ENCODE data around the gene OSMR. TPM values are rescaled to one million over a fixed set of nuclear protein-coding genes. Genes with fewer than 3 reads are reported as not detected.

Gene OSMR
- total RNA-seq, 1 donor from 2014 or later: 61.6 TPM

GRCh38 chr5:38905516-38905915, 59.7 kb downstream of the OSMR start:
- Histone ChIP-seq H3K27me3 (ENCODE audit: low read depth) (no peaks in the 10 kb centered on the region), H3K9me3 (no peaks in the 10 kb centered on the region), H3K4me3 (no peak overlapping the region), H3K27ac (no peak overlapping the region), H3K4me1 (no peaks in the 10 kb centered on the region), H3K36me3 (peaks cover 55% of the 10 kb centered on the region)
- ATAC-seq: no peak
- DNase-seq: no peak
- TF ChIP-seq CTCF (IDR thresholded peaks at IDR 0.05): no peak
- intact Hi-C loops (cut with DNase I): no loop called here

GRCh38 chr5:38906503-38906902, 60.7 kb downstream of the OSMR start:
- ATAC-seq (no peak), DNase-seq (no peak)
- intact Hi-C loops (cut with DNase I): no loop called here
- no peak for TF ChIP-seq CTCF (IDR thresholded peaks at IDR 0.05)
- Histone ChIP-seq H3K27me3 (ENCODE audit: low read depth) (no peaks in the 10 kb centered on the region), H3K9me3 (no peaks in the 10 kb centered on the region), H3K4me1 (no peaks in the 10 kb centered on the region), H3K4me3 (no peak overlapping the region), H3K36me3 (peaks cover 55% of the 10 kb centered on the region), H3K27ac (no peak overlapping the region)

- DNase-seq (no peak), ATAC-seq (no peak)
- no peak for TF ChIP-seq CTCF (IDR thresholded peaks at IDR 0.05)
- H3K27me3 ChIP-seq (ENCODE audit: low read depth): no peaks in the 10 kb centered on the region
- no peaks in the 10 kb centered on the region for H3K9me3 ChIP-seq
- intact Hi-C loops (cut with DNase I): no loop called here
- peaks cover 19% of the 10 kb centered on the region for H3K36me3 ChIP-seq
- no peak overlapping the region for H3K4me3 ChIP-seq
- no peaks in the 10 kb centered on the region for H3K4me1 ChIP-seq
- H3K27ac ChIP-seq: no peak overlapping the region
Measured at GRCh38 chr5:38911933-38912332, 66.1 kb downstream of the OSMR start.

- Histone ChIP-seq H3K27me3 (ENCODE audit: low read depth) (no peaks in the 10 kb centered on the region), H3K9me3 (no peaks in the 10 kb centered on the region), H3K27ac (no peak overlapping the region), H3K4me1 (no peaks in the 10 kb centered on the region), H3K4me3 (no peak overlapping the region), H3K36me3 (peaks cover 22% of the 10 kb centered on the region)
- DNase-seq: no peak
- intact Hi-C loops (cut with DNase I): no loop called here
- no peak for TF ChIP-seq CTCF (IDR thresholded peaks at IDR 0.05)
- ATAC-seq: no peak
Measured at GRCh38 chr5:38913714-38914113, 67.9 kb downstream of the OSMR start.

GRCh38 chr5:38916802-38917201, 71.0 kb downstream of the OSMR start:
- TF ChIP-seq CTCF (IDR thresholded peaks at IDR 0.05): no peak
- Histone ChIP-seq H3K4me1 (no peaks in the 10 kb centered on the region), H3K36me3 (peaks cover 49% of the 10 kb centered on the region), H3K9me3 (no peaks in the 10 kb centered on the region), H3K4me3 (no peak overlapping the region), H3K27ac (no peak overlapping the region), H3K27me3 (ENCODE audit: low read depth) (no peaks in the 10 kb centered on the region)
- intact Hi-C loops (cut with DNase I): no loop called here
- ATAC-seq (no peak), DNase-seq (no peak)

GRCh38 chr5:38921174-38921573, 75.4 kb downstream of the OSMR start:
- DNase-seq (no peak), ATAC-seq (no peak)
- Histone ChIP-seq H3K4me1 (peaks cover 6% of the 10 kb centered on the region), H3K9me3 (no peaks in the 10 kb centered on the region), H3K4me3 (no peak overlapping the region), H3K27me3 (ENCODE audit: low read depth) (no peaks in the 10 kb centered on the region), H3K27ac (no peak overlapping the region), H3K36me3 (peaks cover 89% of the 10 kb centered on the region)
- no peak for TF ChIP-seq CTCF (IDR thresholded peaks at IDR 0.05)
- intact Hi-C loops (cut with DNase I): no loop called here
